HepG2 (cell line): ENCODE results near the gene CHPF. TPM values are rescaled to one million over a fixed set of nuclear protein-coding genes. Genes with fewer than 3 reads are reported as not detected.

ENCODE experiments used
- CBFB ChIP-seq: sonication (generic); formaldehyde crosslinking; IDR thresholded peaks from 2 replicates; pipeline ENCODE4 v1.4.0; 2020; ENCODE audit warnings: missing genetic modification reagents
- CENPT ChIP-seq: sonication (generic); formaldehyde crosslinking; IDR thresholded peaks from 2 replicates; pipeline ENCODE4 v1.8.0; 2022; ENCODE audit warnings: low read depth, mild to moderate bottlenecking, moderate library complexity, missing genetic modification reagents
- CREM ChIP-seq, 2 experiments: sonication (generic) in 1 of 2; formaldehyde crosslinking in 1 of 2; IDR thresholded peaks; 2 replicates each; pipeline versions ENCODE4 v1.4.0 to v1.6.1; 2016 to 2020; ENCODE audit warnings: antibody characterized with exemption in 1 of 2, mild to moderate bottlenecking in 1 of 2, missing genetic modification reagents in 1 of 2
- FOSL2 ChIP-seq: sonication (generic); formaldehyde crosslinking; IDR thresholded peaks from 2 replicates; pipeline ENCODE4 v1.4.0; 2020; ENCODE audit warnings: missing genetic modification reagents
- FOXA3 ChIP-seq: IDR thresholded peaks from 2 replicates; pipeline ENCODE4 v1.6.1; 2016; ENCODE audit warnings: missing genetic modification reagents, missing compliant biosample characterization
- IRX3 ChIP-seq: sonication (generic); formaldehyde crosslinking; IDR thresholded peaks from 2 replicates; pipeline ENCODE4 v1.8.1; 2023; ENCODE audit warnings: mild to moderate bottlenecking, low read depth, missing genetic modification reagents, borderline replicate concordance
- KDM3A ChIP-seq: IDR thresholded peaks from 2 replicates; pipeline ENCODE4 v1.6.1; 2018; ENCODE audit warnings: low read depth, missing compliant biosample characterization
- KMT2B ChIP-seq: IDR thresholded peaks from 2 replicates; pipeline ENCODE4 v1.6.1; 2016; ENCODE audit warnings: missing genetic modification reagents, missing compliant biosample characterization
- MAFK ChIP-seq, 2 experiments: IDR thresholded peaks in 1 of 2; conservative IDR thresholded peaks in 1 of 2; 2 replicates each; pipeline ENCODE4 v1.6.1; 2011; ENCODE audit warnings: improper control_type of control experiment in 2 of 2, low read length in 2 of 2
- MIER2 ChIP-seq: IDR thresholded peaks from 2 replicates; pipeline ENCODE4 v1.6.1; 2016; ENCODE audit warnings: missing biosample characterization, missing genetic modification reagents
- MYC ChIP-seq: sonication (generic); formaldehyde crosslinking; IDR thresholded peaks from 2 replicates; pipeline ENCODE4 v1.9.0; 2021; ENCODE audit warnings: missing genetic modification reagents, borderline replicate concordance
- NFE2L2 ChIP-seq: fragments of 150-350 bp; IDR thresholded peaks from 2 replicates; pipeline ENCODE4 v1.6.1; 2014; ENCODE audit warnings: low read length
- PHF5A ChIP-seq: IDR thresholded peaks from one replicate; pipeline ENCODE4 v1.6.1; 2018; ENCODE audit warnings: low read depth, missing genetic modification reagents; ENCODE audit not compliant: unreplicated experiment
- YEATS2 ChIP-seq: sonication (generic); formaldehyde crosslinking; IDR thresholded peaks from 2 replicates; pipeline ENCODE4 v1.4.0; 2020; ENCODE audit warnings: missing genetic modification reagents, borderline replicate concordance
- ZBTB8A ChIP-seq: sonication (generic); formaldehyde crosslinking; IDR thresholded peaks from 2 replicates; pipeline ENCODE4 v1.4.0; 2020; ENCODE audit warnings: mild to moderate bottlenecking, low read depth, missing genetic modification reagents, borderline replicate concordance
- ZFP90 ChIP-seq: sonication (generic); formaldehyde crosslinking; IDR thresholded peaks from 2 replicates; pipeline ENCODE4 v1.8.0; 2022; ENCODE audit warnings: missing genetic modification reagents, mild to moderate bottlenecking, inconsistent platforms, borderline replicate concordance
- ZNF367 ChIP-seq: sonication (generic); formaldehyde crosslinking; IDR thresholded peaks from 2 replicates; pipeline ENCODE4 v1.4.0; 2020; ENCODE audit warnings: missing genetic modification reagents, borderline replicate concordance
- ZNF724P ChIP-seq: sonication (generic); formaldehyde crosslinking; IDR thresholded peaks from 2 replicates; pipeline ENCODE4 v1.8.0; 2022; ENCODE audit warnings: missing genetic modification reagents, borderline replicate concordance
- ZNF761 ChIP-seq: sonication (generic); formaldehyde crosslinking; conservative IDR thresholded peaks from 2 replicates; pipeline ENCODE4 v1.4.0; 2020; ENCODE audit warnings: mild to moderate bottlenecking, missing genetic modification reagents
- polyA plus RNA-seq, 8 experiments: library from polyadenylated mRNA; depleted of rRNA in 3 of 8; stranded (reverse) in 7 of 8; unstranded in 1 of 8; fragments of >200 nt; fragmentation: Illumina TruSeq in 4 of 8; extraction: Trizol in 4 of 8; gene quantifications; 2 replicates each; pipeline versions ENCODE4 v1.2.1 to v1.2.3, GENCODE V29; 2011 to 2016; ENCODE audit warnings: low read depth in 4 of 8, missing spikeins in 1 of 8, mixed read lengths in 1 of 8; ENCODE audit not compliant: insufficient read depth in 1 of 8
- total RNA-seq, 5 experiments: library from RNA; depleted of rRNA; stranded (reverse); fragments of >200 nt; fragmentation: Illumina TruSeq; extraction: Trizol; gene quantifications; 2 replicates each; pipeline ENCODE4 v1.2.3, GENCODE V29; 2016; ENCODE audit warnings: low read depth in 1 of 5
- TF ChIP-seq, protein P1 (sequence below): sonication (generic); formaldehyde crosslinking; IDR thresholded peaks from 2 replicates; pipeline ENCODE4 v1.4.0; 2020; ENCODE audit warnings: missing genetic modification reagents, mild to moderate bottlenecking, borderline replicate concordance
- TF ChIP-seq, protein P2 (sequence below): sonication (generic); formaldehyde crosslinking; IDR thresholded peaks from 2 replicates; pipeline ENCODE4 v1.8.1; 2023; ENCODE audit warnings: missing genetic modification reagents, mild to moderate bottlenecking, borderline replicate concordance
- TF ChIP-seq, protein P3 (sequence below): sonication (generic); formaldehyde crosslinking; IDR thresholded peaks from 2 replicates; pipeline ENCODE4 v1.4.0; 2020; ENCODE audit warnings: missing genetic modification reagents
- TF ChIP-seq, protein P4 (sequence below): IDR thresholded peaks from 2 replicates; pipeline ENCODE4 v1.6.1; 2016; ENCODE audit warnings: missing compliant biosample characterization, missing genetic modification reagents, borderline replicate concordance
- TF ChIP-seq, protein P5 (sequence below): sonication (generic); formaldehyde crosslinking; IDR thresholded peaks from 2 replicates; pipeline ENCODE4 v1.5.0; 2020; ENCODE audit warnings: missing genetic modification reagents

CHPF gene
- total and polyA plus RNA-seq, 2 of the 13 experiments (the other 11 are each of a cell fraction or from before 2014, with no cell fraction given) = 79.6 to 111 TPM

DNA sequence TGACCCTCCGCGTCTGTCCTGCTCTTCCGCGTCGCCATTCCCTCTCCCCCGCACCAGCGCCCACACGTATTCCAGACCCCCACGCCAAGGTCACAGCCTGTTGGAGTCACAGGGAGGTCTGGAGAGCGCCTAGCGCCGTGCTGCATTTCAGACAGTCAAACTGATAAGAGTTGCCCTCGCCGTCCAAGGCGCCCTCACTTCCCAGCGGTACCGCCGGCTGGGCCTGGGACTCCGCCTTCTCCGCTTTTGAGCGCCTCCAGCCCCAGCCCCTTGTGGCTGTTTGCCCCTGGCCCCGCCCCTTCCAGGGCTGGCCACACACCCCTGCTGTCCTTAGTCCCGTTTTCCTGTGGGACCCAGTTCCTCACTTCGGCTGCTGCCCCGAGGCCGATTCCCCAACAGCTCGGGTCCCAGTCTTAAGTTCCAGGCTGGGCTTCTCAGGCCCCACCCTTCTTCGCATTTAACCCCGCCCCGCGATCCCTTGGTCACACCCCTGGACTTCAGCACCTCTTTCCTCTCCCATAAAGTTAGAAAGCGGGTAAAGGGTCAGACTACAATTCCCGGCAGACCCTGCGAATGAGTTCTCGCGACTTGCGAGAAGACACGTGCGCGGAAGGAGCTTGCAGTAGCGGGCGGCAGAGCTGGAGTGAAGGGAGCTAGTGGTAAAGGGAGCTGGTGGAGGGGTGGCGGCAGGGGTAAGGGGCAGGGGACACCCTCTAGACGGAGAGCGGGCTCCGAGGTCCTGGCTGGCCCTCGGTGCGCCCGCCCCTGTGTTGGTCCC, 45.1 kb downstream of the CHPF start, which contains the start of gene GMPPA (continued):
- TF ChIP-seq ZBTB8A (CRISPR knock-in tag) (no peak), ZNF724P (no peak; the same call in 1 of the 2 replicates), PHF5A (peak; percentile 40), KMT2B (CRISPR knock-in tag) (no peak; the same call in 1 of the 2 replicates), YEATS2 (CRISPR knock-in tag) (peak; percentile 83; the same call in 1 of the 2 replicates), ZNF761 (CRISPR knock-in tag) (no peak; the same call in 1 of the 2 replicates), NFE2L2 (no peak), MAFK (conservative IDR thresholded peaks at IDR 0.05 in 1 of 2, IDR thresholded peaks at IDR 0.05 in 1 of 2; ENCODE audit: low read length in 2 of 2) (no peak), FOSL2 (CRISPR knock-in tag) (no peak; the same call in none of the 2 replicates), MYC (CRISPR knock-in tag) (peak; percentile 71; the same call in 1 of the 2 replicates), MIER2 (CRISPR knock-in tag) (peak; percentile 11; the same call in 1 of the 2 replicates), KDM3A (CRISPR knock-in tag) (peak; percentile 24; the same call in 1 of the 2 replicates), IRX3 (CRISPR knock-in tag) (no peak), FOXA3 (CRISPR knock-in tag) (no peak; the same call in 1 of the 2 replicates), ZNF367 (CRISPR knock-in tag) (peak; percentile 66; the same call in 1 of the 2 replicates), CBFB (CRISPR knock-in tag) (no peak), CREM (IDR thresholded peaks at IDR 0.05) (peak; percentile 92), CREM (CRISPR knock-in tag; IDR thresholded peaks at IDR 0.05) (no peak), ZFP90 (peak; percentile 56), CENPT (CRISPR knock-in tag) (0 out of 2 replicates have a peak, but pooled peaks have one; percentile 3)
- TF ChIP-seq, protein P1, sequence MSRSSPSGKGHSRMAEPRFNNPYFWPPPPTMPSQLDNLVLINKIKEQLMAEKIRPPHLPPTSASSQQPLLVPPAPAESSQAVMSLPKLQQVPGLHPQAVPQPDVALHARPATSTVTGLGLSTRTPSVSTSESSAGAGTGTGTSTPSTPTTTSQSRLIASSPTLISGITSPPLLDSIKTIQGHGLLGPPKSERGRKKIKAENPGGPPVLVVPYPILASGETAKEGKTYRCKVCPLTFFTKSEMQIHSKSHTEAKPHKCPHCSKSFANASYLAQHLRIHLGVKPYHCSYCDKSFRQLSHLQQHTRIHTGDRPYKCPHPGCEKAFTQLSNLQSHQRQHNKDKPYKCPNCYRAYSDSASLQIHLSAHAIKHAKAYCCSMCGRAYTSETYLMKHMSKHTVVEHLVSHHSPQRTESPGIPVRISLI (CRISPR knock-in tag) = no peak
- TF ChIP-seq, protein P2, sequence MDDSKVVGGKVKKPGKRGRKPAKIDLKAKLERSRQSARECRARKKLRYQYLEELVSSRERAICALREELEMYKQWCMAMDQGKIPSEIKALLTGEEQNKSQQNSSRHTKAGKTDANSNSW (CRISPR knock-in tag) = peak; percentile 48; the same call in 1 of the 2 replicates
- TF ChIP-seq, protein P3, sequence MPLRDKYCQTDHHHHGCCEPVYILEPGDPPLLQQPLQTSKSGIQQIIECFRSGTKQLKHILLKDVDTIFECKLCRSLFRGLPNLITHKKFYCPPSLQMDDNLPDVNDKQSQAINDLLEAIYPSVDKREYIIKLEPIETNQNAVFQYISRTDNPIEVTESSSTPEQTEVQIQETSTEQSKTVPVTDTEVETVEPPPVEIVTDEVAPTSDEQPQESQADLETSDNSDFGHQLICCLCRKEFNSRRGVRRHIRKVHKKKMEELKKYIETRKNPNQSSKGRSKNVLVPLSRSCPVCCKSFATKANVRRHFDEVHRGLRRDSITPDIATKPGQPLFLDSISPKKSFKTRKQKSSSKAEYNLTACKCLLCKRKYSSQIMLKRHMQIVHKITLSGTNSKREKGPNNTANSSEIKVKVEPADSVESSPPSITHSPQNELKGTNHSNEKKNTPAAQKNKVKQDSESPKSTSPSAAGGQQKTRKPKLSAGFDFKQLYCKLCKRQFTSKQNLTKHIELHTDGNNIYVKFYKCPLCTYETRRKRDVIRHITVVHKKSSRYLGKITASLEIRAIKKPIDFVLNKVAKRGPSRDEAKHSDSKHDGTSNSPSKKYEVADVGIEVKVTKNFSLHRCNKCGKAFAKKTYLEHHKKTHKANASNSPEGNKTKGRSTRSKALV (CRISPR knock-in tag) = 0 out of 2 replicates have a peak, but pooled peaks have one; percentile 21
- TF ChIP-seq, protein P4, sequence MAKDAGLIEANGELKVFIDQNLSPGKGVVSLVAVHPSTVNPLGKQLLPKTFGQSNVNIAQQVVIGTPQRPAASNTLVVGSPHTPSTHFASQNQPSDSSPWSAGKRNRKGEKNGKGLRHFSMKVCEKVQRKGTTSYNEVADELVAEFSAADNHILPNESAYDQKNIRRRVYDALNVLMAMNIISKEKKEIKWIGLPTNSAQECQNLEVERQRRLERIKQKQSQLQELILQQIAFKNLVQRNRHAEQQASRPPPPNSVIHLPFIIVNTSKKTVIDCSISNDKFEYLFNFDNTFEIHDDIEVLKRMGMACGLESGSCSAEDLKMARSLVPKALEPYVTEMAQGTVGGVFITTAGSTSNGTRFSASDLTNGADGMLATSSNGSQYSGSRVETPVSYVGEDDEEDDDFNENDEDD = peak; percentile 62; the same call in 1 of the 2 replicates
- TF ChIP-seq, protein P5, sequence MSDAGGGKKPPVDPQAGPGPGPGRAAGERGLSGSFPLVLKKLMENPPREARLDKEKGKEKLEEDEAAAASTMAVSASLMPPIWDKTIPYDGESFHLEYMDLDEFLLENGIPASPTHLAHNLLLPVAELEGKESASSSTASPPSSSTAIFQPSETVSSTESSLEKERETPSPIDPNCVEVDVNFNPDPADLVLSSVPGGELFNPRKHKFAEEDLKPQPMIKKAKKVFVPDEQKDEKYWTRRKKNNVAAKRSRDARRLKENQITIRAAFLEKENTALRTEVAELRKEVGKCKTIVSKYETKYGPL (CRISPR knock-in tag) = no peak
